GM10266 (cell line): Measurements from ENCODE around the gene OSBPL2.

ENCODE experiments used
- DNase-seq: peaks from one replicate; pipeline ENCODE4 v3.0.0; 2012; ENCODE audit errors: extremely low spot score
- TF ChIP-seq, protein P1 (sequence below): IDR thresholded peaks from 2 replicates; pipeline ENCODE4 v1.5.1; 2012; ENCODE audit warnings: mild to moderate bottlenecking, low read depth; ENCODE audit not compliant: control insufficient read depth, insufficient read depth; ENCODE audit errors: missing control alignments

OSBPL2 gene

DNA sequence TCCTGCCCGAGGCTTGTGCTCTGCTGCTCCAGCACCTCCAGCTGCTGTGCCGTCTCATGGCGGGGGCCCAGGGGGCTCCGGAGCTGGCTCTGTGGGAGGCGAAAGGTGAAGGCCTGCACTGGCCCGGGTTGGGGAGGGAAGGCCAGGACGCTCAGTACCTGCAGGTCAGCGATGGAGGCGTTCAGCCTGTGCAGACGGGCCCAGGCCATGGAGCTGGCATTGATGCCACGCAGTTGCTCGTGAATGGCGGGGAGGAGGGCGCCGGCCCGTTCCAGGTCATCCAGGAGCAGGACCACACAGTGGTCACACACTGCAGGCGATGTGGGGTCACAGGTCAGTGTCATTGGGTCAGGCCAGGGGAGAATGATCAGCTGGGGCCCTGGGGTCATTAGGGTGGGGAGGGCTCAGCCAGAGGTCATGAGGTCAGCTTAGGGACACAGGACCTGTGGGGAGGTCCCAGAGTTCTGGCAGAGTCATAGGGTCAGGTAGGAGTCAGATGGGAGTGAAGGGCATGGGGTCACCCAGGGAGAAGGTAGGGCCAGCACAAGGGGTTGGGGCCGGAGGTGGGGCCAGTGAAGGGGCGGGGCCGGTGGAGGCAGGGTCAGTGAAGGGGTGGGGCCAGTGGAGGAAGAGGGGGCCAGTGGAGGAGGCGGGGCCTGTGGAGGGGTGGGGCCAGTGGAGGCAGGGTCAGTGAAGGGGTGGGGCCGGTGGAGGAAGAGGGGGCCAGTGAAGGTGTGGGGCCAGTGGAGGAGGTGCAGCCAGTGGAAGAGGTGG lies 82.4 kb downstream of the OSBPL2 start:
- no peak for DNase-seq
- TF ChIP-seq, protein P1, sequence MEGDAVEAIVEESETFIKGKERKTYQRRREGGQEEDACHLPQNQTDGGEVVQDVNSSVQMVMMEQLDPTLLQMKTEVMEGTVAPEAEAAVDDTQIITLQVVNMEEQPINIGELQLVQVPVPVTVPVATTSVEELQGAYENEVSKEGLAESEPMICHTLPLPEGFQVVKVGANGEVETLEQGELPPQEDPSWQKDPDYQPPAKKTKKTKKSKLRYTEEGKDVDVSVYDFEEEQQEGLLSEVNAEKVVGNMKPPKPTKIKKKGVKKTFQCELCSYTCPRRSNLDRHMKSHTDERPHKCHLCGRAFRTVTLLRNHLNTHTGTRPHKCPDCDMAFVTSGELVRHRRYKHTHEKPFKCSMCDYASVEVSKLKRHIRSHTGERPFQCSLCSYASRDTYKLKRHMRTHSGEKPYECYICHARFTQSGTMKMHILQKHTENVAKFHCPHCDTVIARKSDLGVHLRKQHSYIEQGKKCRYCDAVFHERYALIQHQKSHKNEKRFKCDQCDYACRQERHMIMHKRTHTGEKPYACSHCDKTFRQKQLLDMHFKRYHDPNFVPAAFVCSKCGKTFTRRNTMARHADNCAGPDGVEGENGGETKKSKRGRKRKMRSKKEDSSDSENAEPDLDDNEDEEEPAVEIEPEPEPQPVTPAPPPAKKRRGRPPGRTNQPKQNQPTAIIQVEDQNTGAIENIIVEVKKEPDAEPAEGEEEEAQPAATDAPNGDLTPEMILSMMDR: no peak

DNA sequence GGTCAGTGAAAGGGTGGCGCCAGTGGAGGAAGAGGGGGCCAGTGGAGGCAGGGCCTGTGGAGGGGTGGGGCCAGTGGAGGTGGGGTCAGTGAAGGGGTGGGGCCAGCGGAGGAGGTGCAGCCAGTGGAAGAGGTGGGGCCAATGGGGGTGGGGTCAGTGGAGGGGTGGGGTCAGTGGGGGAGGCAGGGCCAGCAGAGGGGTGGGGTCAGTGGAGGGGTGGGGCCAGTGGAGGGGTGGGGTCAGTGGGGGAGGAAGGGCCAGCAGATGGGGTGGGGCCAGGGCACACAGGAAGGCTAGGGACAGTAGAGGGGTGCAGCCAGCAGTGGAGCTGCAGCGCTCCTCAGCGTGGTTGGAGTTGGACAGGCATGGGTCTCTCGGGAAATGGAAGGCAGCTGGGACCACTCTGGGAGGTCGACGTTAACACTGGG lies 83.2 kb downstream of the OSBPL2 start:
- TF ChIP-seq, protein P1: no peak
- peak; percentile 74 for DNase-seq

DNA sequence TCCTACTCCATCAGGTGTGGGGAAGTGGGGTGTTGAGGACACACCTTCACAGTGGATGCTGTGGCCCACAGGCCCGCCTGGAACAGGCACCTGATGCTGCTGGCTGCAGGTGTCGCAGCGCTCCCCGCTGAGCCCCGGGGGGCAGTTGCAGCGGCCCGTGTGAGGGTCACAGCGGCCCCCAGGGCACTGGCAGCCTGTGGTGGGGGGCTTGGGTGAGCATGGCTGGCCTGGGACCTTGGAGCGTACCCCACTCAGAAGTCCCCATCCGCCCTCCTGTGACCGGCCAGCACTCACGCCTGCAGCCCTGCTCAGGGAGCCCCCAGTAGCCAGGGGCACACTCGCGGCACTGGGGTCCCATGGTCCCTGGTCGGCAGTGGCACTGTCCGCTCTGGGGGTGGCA lies 83.7 kb downstream of the OSBPL2 start:
- TF ChIP-seq, protein P1: no peak

DNA sequence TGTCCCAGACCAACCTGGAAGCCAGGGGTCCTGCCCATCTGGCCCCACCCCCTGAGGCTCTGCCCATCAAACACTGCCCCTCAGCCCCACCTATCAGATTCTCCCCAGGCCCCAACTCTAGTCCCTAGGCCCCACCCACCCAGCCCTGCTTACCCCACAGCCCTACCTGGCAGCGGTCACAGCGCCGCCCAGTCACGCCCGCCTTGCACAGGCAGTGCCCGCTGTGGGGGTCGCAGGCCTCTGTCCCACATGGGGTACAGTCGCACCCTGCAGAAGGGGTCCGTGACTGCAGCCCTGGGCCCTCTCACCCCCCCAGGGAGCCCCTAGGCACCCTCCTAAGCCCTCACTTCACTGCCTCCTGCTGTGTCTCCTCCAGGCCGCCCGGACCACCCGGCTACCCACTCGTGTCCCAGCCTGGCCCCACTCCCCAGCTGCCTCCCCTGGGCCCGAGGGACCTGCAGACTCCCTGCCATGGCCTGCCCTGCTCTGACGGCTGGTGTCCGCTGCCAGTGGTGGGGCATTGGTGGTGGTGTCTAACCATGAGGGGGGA lies 84.2 kb downstream of the OSBPL2 start:
- TF ChIP-seq, protein P1: no peak
- no peak for DNase-seq

More for the DNA sequence above, 83.7 kb downstream of the OSBPL2 start:
- DNase-seq: no peak

DNA sequence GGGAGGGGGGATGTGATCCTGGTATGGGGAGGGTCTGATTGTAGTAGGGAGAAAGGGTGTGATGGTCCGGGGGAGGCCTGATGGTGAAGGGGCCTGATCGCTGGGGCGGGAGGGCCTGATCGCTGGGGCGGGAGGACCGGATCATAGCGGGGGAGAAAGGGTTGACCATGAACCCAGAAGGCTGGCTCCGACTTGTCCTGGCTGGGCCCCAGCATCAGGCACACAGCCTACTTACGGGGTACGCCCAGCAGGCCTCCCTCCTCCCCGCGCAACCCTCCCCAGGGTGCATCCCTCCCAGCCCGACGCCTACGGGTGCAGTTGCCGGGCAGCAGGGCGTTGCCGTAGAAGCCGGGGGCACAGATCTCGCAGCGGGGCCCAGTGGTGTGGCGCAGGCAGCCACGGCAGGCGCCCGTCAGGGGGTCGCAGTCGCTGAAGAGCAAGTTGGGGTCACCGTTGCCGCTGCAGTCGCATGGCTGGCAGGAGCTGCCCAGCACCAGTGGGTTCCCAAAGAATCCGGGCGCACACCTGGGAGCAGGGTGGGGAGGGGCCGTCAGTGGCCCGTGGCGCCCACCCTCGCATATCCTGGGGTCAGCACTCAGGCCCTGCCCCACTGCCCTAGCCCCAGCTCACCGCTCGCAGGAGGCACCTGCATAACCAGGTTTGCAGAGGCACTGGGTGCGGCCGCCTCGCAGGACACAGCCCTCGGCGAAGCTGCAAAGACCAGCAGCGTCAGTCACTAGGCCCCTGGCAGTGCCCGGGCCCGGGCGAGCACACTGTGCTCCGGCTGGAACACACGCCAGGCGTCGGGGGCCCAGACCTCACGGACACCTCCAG lies 85.0 kb downstream of the OSBPL2 start:
- TF ChIP-seq, protein P1: no peak
- no peak for DNase-seq

DNA sequence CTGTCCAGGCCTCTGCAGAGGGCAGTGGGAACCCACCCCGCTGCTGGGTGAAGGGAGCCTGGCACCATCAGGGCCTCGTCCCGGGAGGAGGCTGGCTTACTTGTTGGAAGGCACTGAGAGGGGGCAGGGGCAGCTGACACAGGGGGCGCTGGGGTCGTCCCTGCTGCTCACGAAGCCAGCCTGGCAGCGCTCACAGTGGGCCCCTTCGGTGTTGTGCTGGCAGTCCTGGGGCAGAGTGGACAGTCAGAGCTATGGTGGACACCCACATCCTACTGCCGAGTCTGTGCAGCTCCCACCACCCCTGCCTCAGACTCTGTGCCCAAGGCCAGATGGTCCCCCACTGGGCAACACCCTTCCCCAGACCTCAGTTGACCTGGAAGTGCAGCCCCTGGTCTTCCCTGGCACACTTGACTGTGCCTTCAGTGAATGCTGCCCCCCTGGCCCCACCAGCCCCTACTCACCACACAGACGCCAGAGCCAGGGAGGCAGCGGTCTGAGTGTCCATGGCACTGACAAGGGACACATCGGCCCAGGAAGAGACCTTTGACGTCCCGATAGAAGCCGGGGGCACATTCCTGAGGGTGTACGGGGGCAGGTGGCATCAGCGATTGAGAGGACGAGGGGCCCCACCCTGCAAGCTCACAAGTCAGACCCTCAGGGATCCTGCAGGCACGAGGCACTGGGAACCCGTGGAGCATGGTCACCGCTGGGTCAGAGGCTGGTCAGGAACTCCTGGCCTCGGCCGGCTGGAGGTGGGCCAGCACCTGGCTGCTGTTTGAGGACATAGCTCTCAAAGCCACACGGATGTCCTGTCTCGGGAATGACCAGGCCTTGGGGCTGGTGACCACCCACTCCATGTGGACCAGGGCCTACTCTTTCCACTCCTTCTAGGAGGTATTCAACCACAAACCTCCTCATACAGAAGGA lies 85.9 kb downstream of the OSBPL2 start:
- DNase-seq: no peak
- TF ChIP-seq, protein P1: no peak
